Measurements from ENCODE around the gene NIPBL. TPM values are rescaled to one million over a fixed set of nuclear protein-coding genes. Genes with fewer than 3 reads are reported as not detected.
"Not testable (repeated sequence)": the region's sequence is repeated elsewhere in the genome, so short reads cannot be mapped to it uniquely, and the experiment has no call there.

Gene NIPBL
- total RNA-seq, 1 donor from 2014 or later = 29.6 TPM

GRCh38 chr5:36886791-36887190 is 10.2 kb downstream of the NIPBL start:
- no peaks in the 10 kb centered on the region for H3K36me3 ChIP-seq
- DNase-seq (ENCODE audit: low spot score in 2 of 2) = no peak
- no peak overlapping the region for H3K4me3 ChIP-seq
- no peaks in the 10 kb centered on the region for H3K27me3 ChIP-seq
- H3K9me3 ChIP-seq = no peaks in the 10 kb centered on the region
- no peak overlapping the region for H3K27ac ChIP-seq
- peaks cover 0 to 13% of the 10 kb centered on the region in 2 donors for H3K4me1 ChIP-seq
- intact Hi-C loops (cut with DNase I) = no loop called here
- no peak for TF ChIP-seq CTCF (IDR thresholded peaks at IDR 0.05)

GRCh38 chr5:36887532-36887931 is 11.0 kb downstream of the NIPBL start:
- DNase-seq (ENCODE audit: low spot score in 2 of 2) = no peak
- Histone ChIP-seq H3K9me3 (no peaks in the 10 kb centered on the region), H3K4me3 (no peak overlapping the region), H3K36me3 (no peaks in the 10 kb centered on the region), H3K27me3 (no peaks in the 10 kb centered on the region), H3K27ac (no peak overlapping the region), H3K4me1 (peaks cover 0 to 12% of the 10 kb centered on the region in 2 donors)
- intact Hi-C loops (cut with DNase I) = no loop called here
- no peak for TF ChIP-seq CTCF (IDR thresholded peaks at IDR 0.05)

GRCh38 chr5:36888303-36888702 is 11.7 kb downstream of the NIPBL start:
- H3K9me3 ChIP-seq = no peaks in the 10 kb centered on the region
- no peak overlapping the region for H3K4me3 ChIP-seq
- intact Hi-C loops (cut with DNase I) = no loop called here
- H3K36me3 ChIP-seq = no peaks in the 10 kb centered on the region
- H3K4me1 ChIP-seq = peaks cover 0 to 12% of the 10 kb centered on the region in 2 donors
- no peak for DNase-seq (ENCODE audit: low spot score in 2 of 2)
- TF ChIP-seq CTCF (IDR thresholded peaks at IDR 0.05) = no peak
- H3K27ac ChIP-seq = no peak overlapping the region
- H3K27me3 ChIP-seq = no peaks in the 10 kb centered on the region

- TF ChIP-seq CTCF (IDR thresholded peaks at IDR 0.05) = no peak
- Histone ChIP-seq H3K4me3 (no peak overlapping the region), H3K9me3 (no peaks in the 10 kb centered on the region), H3K27me3 (no peaks in the 10 kb centered on the region), H3K36me3 (no peaks in the 10 kb centered on the region), H3K4me1 (peaks cover 0 to 8% of the 10 kb centered on the region in 2 donors), H3K27ac (no peak overlapping the region)
- no peak for DNase-seq (ENCODE audit: low spot score in 2 of 2)
- intact Hi-C loops (cut with DNase I) = no loop called here
Observed at GRCh38 chr5:36889264-36889663, 12.7 kb downstream of the NIPBL start.

GRCh38 chr5:36891266-36891665 is 14.7 kb downstream of the NIPBL start:
- Histone ChIP-seq H3K9me3 (no peaks in the 10 kb centered on the region), H3K4me1 (peaks cover 0 to 4% of the 10 kb centered on the region in 2 donors), H3K36me3 (no peaks in the 10 kb centered on the region), H3K27ac (no peak overlapping the region), H3K27me3 (no peaks in the 10 kb centered on the region), H3K4me3 (no peak overlapping the region)
- TF ChIP-seq CTCF (IDR thresholded peaks at IDR 0.05) = no peak
- no peak for DNase-seq (ENCODE audit: low spot score in 2 of 2)
- intact Hi-C loops (cut with DNase I) = no loop called here

- intact Hi-C loops (cut with DNase I); H3K4me1 ChIP-seq; DNase-seq (ENCODE audit: low spot score in 2 of 2): not testable (repeated sequence)
Observed at GRCh38 chr5:36892085-36892830, 15.7 kb downstream of the NIPBL start.

More at GRCh38 chr5:36892085-36892830, 15.7 kb downstream of the NIPBL start:
- not testable (repeated sequence) for H3K27ac ChIP-seq, H3K4me3 ChIP-seq, H3K27me3 ChIP-seq, H3K36me3 ChIP-seq, H3K9me3 ChIP-seq

All from ascending aorta (tissue), 2 donors.